Effector memory CD8-positive, alpha-beta T cell (primary cell): Measurements from ENCODE around the gene PPFIA2.

ENCODE experiments used
- ATAC-seq: fragments of 150-1000 bp; cut with Tn5 transposase; replicated peaks from 2 replicates; pipeline ENCODE4 v1.10.0; 2021; ENCODE audit warnings: mild to moderate bottlenecking, moderate library complexity
- DNase-seq, 3 experiments: peaks; one replicate each; pipeline ENCODE4 v3.0.0; 2021
- H3K27ac Mint-ChIP-seq, 2 donors: one replicate each; pipeline ENCODE4 v1.8.0; 2022; ENCODE audit warnings: mild to moderate bottlenecking in 2 of 2, mixed read lengths in 2 of 2, moderate library complexity in 2 of 2
- H3K27me3 Mint-ChIP-seq, 2 donors: one replicate each; pipeline ENCODE4 v1.8.0; 2022; ENCODE audit warnings: mixed read lengths in 2 of 2
- H3K36me3 Mint-ChIP-seq: one replicate; pipeline ENCODE4 v1.8.0; 2022; ENCODE audit warnings: mild to moderate bottlenecking, moderate library complexity, mixed read lengths; ENCODE audit not compliant: insufficient read depth
- H3K4me1 Mint-ChIP-seq, 2 donors: one replicate each; pipeline ENCODE4 v1.8.0; 2022; ENCODE audit warnings: low read depth in 2 of 2, mixed read lengths in 2 of 2
- H3K4me3 Mint-ChIP-seq, 2 donors: one replicate each; pipeline ENCODE4 v1.8.0; 2022; ENCODE audit warnings: mild to moderate bottlenecking in 2 of 2, mixed read lengths in 2 of 2, moderate library complexity in 2 of 2
- H3K9me3 Mint-ChIP-seq, 2 donors: one replicate each; pipeline ENCODE4 v1.8.0; 2022; ENCODE audit warnings: mixed read lengths in 2 of 2

Gene PPFIA2

GRCh38 chr12:81375969-81376368 is 383.2 kb downstream of the PPFIA2 start:
- Mint-ChIP-seq H3K27ac (no peak overlapping the region), H3K9me3 (peaks cover 0 to 5% of the 10 kb centered on the region in 2 donors), H3K4me3 (no peak overlapping the region), H3K4me1 (no peaks in the 10 kb centered on the region), H3K27me3 (no peaks in the 10 kb centered on the region), H3K36me3 (no peaks in the 10 kb centered on the region)
- DNase-seq = no peak
- no peak for ATAC-seq

GRCh38 chr12:81370456-81370855 is 388.7 kb downstream of the PPFIA2 start:
- ATAC-seq (no peak), DNase-seq (no peak)
- H3K27ac Mint-ChIP-seq = no peak overlapping the region
- no peaks in the 10 kb centered on the region for H3K4me1 Mint-ChIP-seq
- peaks cover 3 to 7% of the 10 kb centered on the region in 2 donors for H3K9me3 Mint-ChIP-seq
- H3K4me3 Mint-ChIP-seq = no peak overlapping the region
- no peaks in the 10 kb centered on the region for H3K36me3 Mint-ChIP-seq
- H3K27me3 Mint-ChIP-seq = no peaks in the 10 kb centered on the region

- H3K27me3 Mint-ChIP-seq = no peaks in the 10 kb centered on the region
- H3K36me3 Mint-ChIP-seq = no peaks in the 10 kb centered on the region
- no peak overlapping the region for H3K27ac Mint-ChIP-seq
- H3K9me3 Mint-ChIP-seq = peaks cover 3 to 7% of the 10 kb centered on the region in 2 donors
- H3K4me1 Mint-ChIP-seq = no peaks in the 10 kb centered on the region
- no peak overlapping the region for H3K4me3 Mint-ChIP-seq
- ATAC-seq = no peak
- DNase-seq = no peak
Measured at GRCh38 chr12:81369175-81369574, 390.0 kb downstream of the PPFIA2 start.

GRCh38 chr12:81365284-81365683 is 393.9 kb downstream of the PPFIA2 start:
- Mint-ChIP-seq H3K27ac (no peak overlapping the region), H3K9me3 (peaks cover 5 to 7% of the 10 kb centered on the region in 2 donors), H3K4me1 (no peaks in the 10 kb centered on the region), H3K4me3 (no peak overlapping the region), H3K27me3 (no peaks in the 10 kb centered on the region), H3K36me3 (no peaks in the 10 kb centered on the region)
- DNase-seq (no peak), ATAC-seq (no peak)

GRCh38 chr12:81360916-81361315 is 398.2 kb downstream of the PPFIA2 start:
- ATAC-seq = no peak
- no peak for DNase-seq
- Mint-ChIP-seq H3K9me3 (peaks cover 0 to 4% of the 10 kb centered on the region in 2 donors), H3K36me3 (no peaks in the 10 kb centered on the region), H3K4me1 (no peaks in the 10 kb centered on the region), H3K4me3 (no peak overlapping the region), H3K27ac (no peak overlapping the region), H3K27me3 (no peaks in the 10 kb centered on the region)

- ATAC-seq (no peak), DNase-seq (no peak)
- no peaks in the 10 kb centered on the region for H3K27me3 Mint-ChIP-seq
- H3K4me3 Mint-ChIP-seq = no peak overlapping the region
- no peaks in the 10 kb centered on the region for H3K4me1 Mint-ChIP-seq
- no peaks in the 10 kb centered on the region for H3K36me3 Mint-ChIP-seq
- no peak overlapping the region for H3K27ac Mint-ChIP-seq
- H3K9me3 Mint-ChIP-seq = peaks cover 0 to 6% of the 10 kb centered on the region in 2 donors
Measured at GRCh38 chr12:81359736-81360135, 399.4 kb downstream of the PPFIA2 start.

GRCh38 chr12:81354327-81354932 is 404.7 kb downstream of the PPFIA2 start:
- DNase-seq (no peak), ATAC-seq (no peak)
- Mint-ChIP-seq H3K27ac (no peak overlapping the region), H3K4me1 (no peaks in the 10 kb centered on the region), H3K9me3 (peaks cover 6 to 8% of the 10 kb centered on the region in 2 donors), H3K27me3 (no peaks in the 10 kb centered on the region), H3K36me3 (no peaks in the 10 kb centered on the region), H3K4me3 (no peak overlapping the region)

GRCh38 chr12:81350309-81350708 is 408.8 kb downstream of the PPFIA2 start:
- H3K27ac Mint-ChIP-seq = no peak overlapping the region
- ATAC-seq = no peak

GRCh38 chr12:81347404-81347803 is 411.7 kb downstream of the PPFIA2 start:
- no peaks in the 10 kb centered on the region for H3K4me1 Mint-ChIP-seq
- no peak for DNase-seq

More at GRCh38 chr12:81350309-81350708, 408.8 kb downstream of the PPFIA2 start:
- DNase-seq = no peak
- H3K36me3 Mint-ChIP-seq = no peaks in the 10 kb centered on the region
- peaks cover 5 to 8% of the 10 kb centered on the region in 2 donors for H3K9me3 Mint-ChIP-seq
- no peak overlapping the region for H3K4me3 Mint-ChIP-seq
- no peaks in the 10 kb centered on the region for H3K27me3 Mint-ChIP-seq
- H3K4me1 Mint-ChIP-seq = no peaks in the 10 kb centered on the region

GRCh38 chr12:81340910-81341309 is 418.2 kb downstream of the PPFIA2 start:
- H3K4me1 Mint-ChIP-seq = no peaks in the 10 kb centered on the region
- no peak overlapping the region for H3K27ac Mint-ChIP-seq
- H3K27me3 Mint-ChIP-seq = no peaks in the 10 kb centered on the region
- H3K4me3 Mint-ChIP-seq = no peak overlapping the region
- no peak for DNase-seq
- no peaks in the 10 kb centered on the region for H3K36me3 Mint-ChIP-seq
- no peak for ATAC-seq
- peaks cover 0 to 3% of the 10 kb centered on the region in 2 donors for H3K9me3 Mint-ChIP-seq

More at GRCh38 chr12:81347404-81347803, 411.7 kb downstream of the PPFIA2 start:
- H3K4me3 Mint-ChIP-seq = no peak overlapping the region
- no peak for ATAC-seq
- peaks cover 7 to 8% of the 10 kb centered on the region in 2 donors for H3K9me3 Mint-ChIP-seq
- H3K27me3 Mint-ChIP-seq = no peaks in the 10 kb centered on the region
- H3K27ac Mint-ChIP-seq = no peak overlapping the region
- H3K36me3 Mint-ChIP-seq = no peaks in the 10 kb centered on the region

- H3K27me3 Mint-ChIP-seq = no peaks in the 10 kb centered on the region
- H3K27ac Mint-ChIP-seq = no peak overlapping the region
- H3K4me3 Mint-ChIP-seq = no peak overlapping the region
- ATAC-seq = no peak
- H3K9me3 Mint-ChIP-seq = peaks cover 8% of the 10 kb centered on the region in 2 donors
- no peaks in the 10 kb centered on the region for H3K4me1 Mint-ChIP-seq
- DNase-seq = no peak
- H3K36me3 Mint-ChIP-seq = no peaks in the 10 kb centered on the region
Measured at GRCh38 chr12:81339071-81339470, 420.1 kb downstream of the PPFIA2 start.

- no peak overlapping the region for H3K4me3 Mint-ChIP-seq
- H3K36me3 Mint-ChIP-seq = no peaks in the 10 kb centered on the region
- no peak for ATAC-seq
- no peak overlapping the region for H3K27ac Mint-ChIP-seq
- no peaks in the 10 kb centered on the region for H3K4me1 Mint-ChIP-seq
- H3K27me3 Mint-ChIP-seq = no peaks in the 10 kb centered on the region
- peaks cover 8% of the 10 kb centered on the region in 2 donors for H3K9me3 Mint-ChIP-seq
- DNase-seq = no peak
Measured at GRCh38 chr12:81337886-81338285, 421.3 kb downstream of the PPFIA2 start.

GRCh38 chr12:81333812-81334211 is 425.3 kb downstream of the PPFIA2 start:
- no peaks in the 10 kb centered on the region for H3K36me3 Mint-ChIP-seq
- no peaks in the 10 kb centered on the region for H3K4me1 Mint-ChIP-seq
- H3K4me3 Mint-ChIP-seq = no peak overlapping the region
- ATAC-seq (no peak), DNase-seq (no peak)
- H3K27ac Mint-ChIP-seq = no peak overlapping the region
- H3K9me3 Mint-ChIP-seq = peaks cover 12 to 14% of the 10 kb centered on the region in 2 donors
- no peaks in the 10 kb centered on the region for H3K27me3 Mint-ChIP-seq

GRCh38 chr12:81332054-81332453 is 427.1 kb downstream of the PPFIA2 start:
- no peak overlapping the region for H3K27ac Mint-ChIP-seq
- no peak overlapping the region for H3K4me3 Mint-ChIP-seq
- peaks cover 11 to 14% of the 10 kb centered on the region in 2 donors for H3K9me3 Mint-ChIP-seq
- ATAC-seq = no peak
- H3K36me3 Mint-ChIP-seq = no peaks in the 10 kb centered on the region
- DNase-seq = no peak
- H3K27me3 Mint-ChIP-seq = no peaks in the 10 kb centered on the region
- no peaks in the 10 kb centered on the region for H3K4me1 Mint-ChIP-seq
